22Rv1 (cell line): ENCODE results near the gene RELB.

ENCODE experiments used
- CTCF ChIP-seq: fragments of 450-650 bp; IDR thresholded peaks from 2 replicates; pipeline ENCODE4 v1.5.1; 2017; ENCODE audit warnings: mild to moderate bottlenecking
- ZFX ChIP-seq: fragments of 450-650 bp; IDR thresholded peaks from 2 replicates; pipeline ENCODE4 v1.6.1; 2017; ENCODE audit warnings: antibody characterized with exemption, borderline replicate concordance

- TF ChIP-seq CTCF (no peak), ZFX (no peak)
These were observed 27.1 kb upstream of the RELB start for GRCh38 chr19:44973982-44974735.
